Fibroblast of lung (primary cell): Measurements from ENCODE around the gene RPSA. TPM values are rescaled to one million over a fixed set of nuclear protein-coding genes. Genes with fewer than 3 reads are reported as not detected.

ENCODE experiments used
- DNase-seq, 2 donors: peaks; one replicate each; pipeline versions ENCODE4 v3.0.0 to v3.0.0-alpha.2; 2010; ENCODE audit warnings: low read depth in 2 of 2
- H2AFZ ChIP-seq: 2 replicates; pipeline ENCODE4 v1.5.1; 2012; ENCODE audit warnings: low read length, control low read depth, inconsistent platforms
- H3K27ac ChIP-seq: 2 replicates; pipeline ENCODE4 v1.5.1; 2011; ENCODE audit warnings: low read length, control low read depth; ENCODE audit not compliant: insufficient read depth
- H3K27me3 ChIP-seq: 2 replicates; pipeline ENCODE4 v1.5.1; 2011; ENCODE audit warnings: mild to moderate bottlenecking, low read length; ENCODE audit not compliant: control insufficient read depth, insufficient read depth
- H3K36me3 ChIP-seq: 2 replicates; pipeline ENCODE4 v1.5.1; 2011; ENCODE audit warnings: low read length; ENCODE audit not compliant: control insufficient read depth, insufficient read depth
- H3K4me1 ChIP-seq: 2 replicates; pipeline ENCODE4 v1.5.1; 2011; ENCODE audit warnings: low read length; ENCODE audit not compliant: control insufficient read depth, insufficient read depth; ENCODE audit errors: extremely low read depth
- H3K4me2 ChIP-seq: 2 replicates; pipeline ENCODE4 v1.5.1; 2011; ENCODE audit warnings: low read length, control low read depth; ENCODE audit not compliant: insufficient read depth; ENCODE audit errors: extremely low read depth
- H3K4me3 ChIP-seq, 4 experiments: fragments of 200-600 bp in 1 of 4; sonication (generic) in 1 of 4; replicated peaks in 1 of 4; 2 replicates each; pipeline ENCODE4 v1.5.1; 2011 to 2016; ENCODE audit warnings: low read length in 4 of 4, low read depth in 3 of 4, mild to moderate bottlenecking in 3 of 4, control low read depth in 2 of 4, inconsistent platforms in 1 of 4, mixed read lengths in 1 of 4; ENCODE audit not compliant: insufficient read depth in 1 of 4; ENCODE audit errors: control extremely low read depth in 1 of 4
- H3K79me2 ChIP-seq: 2 replicates; pipeline ENCODE4 v1.5.1; 2012; ENCODE audit warnings: mild to moderate bottlenecking, low read length, inconsistent platforms; ENCODE audit not compliant: control insufficient read depth, insufficient read depth
- H3K9ac ChIP-seq: 2 replicates; pipeline ENCODE4 v1.5.1; 2011; ENCODE audit warnings: mild to moderate bottlenecking, low read length, control low read depth; ENCODE audit not compliant: insufficient read depth
- H3K9me3 ChIP-seq: 2 replicates; pipeline ENCODE4 v1.5.1; 2012; ENCODE audit warnings: low read depth, low read length; ENCODE audit not compliant: control insufficient read depth, insufficient read depth
- H4K20me1 ChIP-seq: 2 replicates; pipeline ENCODE4 v1.5.1; 2011; ENCODE audit warnings: low read length; ENCODE audit not compliant: control insufficient read depth, insufficient read depth; ENCODE audit errors: extremely low read depth
- EZH2 ChIP-seq: IDR thresholded peaks from 2 replicates; pipeline ENCODE4 v1.5.1; 2012; ENCODE audit warnings: low read length, control low read depth, mild to moderate bottlenecking; ENCODE audit errors: missing control alignments
- polyA plus RNA-seq, 2 donors: library from polyadenylated mRNA; depleted of rRNA in 1 of 2; stranded (reverse) in 1 of 2; unstranded in 1 of 2; fragments of >200 nt; gene quantifications; 2 replicates each; pipeline ENCODE4 v1.2.1, GENCODE V29; 2011 to 2012; ENCODE audit warnings: missing spikeins in 1 of 2
- total RNA-seq: library from RNA; depleted of rRNA; stranded (reverse); fragments of >200 nt; gene quantifications from 2 replicates; pipeline ENCODE4 v1.2.1, GENCODE V29; 2014
- TF ChIP-seq, protein P1 (sequence below), 2 donors: IDR thresholded peaks in 1 of 2; conservative IDR thresholded peaks in 1 of 2; 1 replicate in 1 of 2; 2 replicates in 1 of 2; pipeline ENCODE4 v1.5.1; 2011 to 2012; ENCODE audit warnings: low read length in 2 of 2, control low read depth in 1 of 2, inconsistent platforms in 1 of 2, low read depth in 1 of 2, mild to moderate bottlenecking in 1 of 2

Gene RPSA
- total and polyA plus RNA-seq, 2 donors (not counting 1 experiment from before 2014, with no cell fraction given): 1,607 to 2,369 TPM

DNA sequence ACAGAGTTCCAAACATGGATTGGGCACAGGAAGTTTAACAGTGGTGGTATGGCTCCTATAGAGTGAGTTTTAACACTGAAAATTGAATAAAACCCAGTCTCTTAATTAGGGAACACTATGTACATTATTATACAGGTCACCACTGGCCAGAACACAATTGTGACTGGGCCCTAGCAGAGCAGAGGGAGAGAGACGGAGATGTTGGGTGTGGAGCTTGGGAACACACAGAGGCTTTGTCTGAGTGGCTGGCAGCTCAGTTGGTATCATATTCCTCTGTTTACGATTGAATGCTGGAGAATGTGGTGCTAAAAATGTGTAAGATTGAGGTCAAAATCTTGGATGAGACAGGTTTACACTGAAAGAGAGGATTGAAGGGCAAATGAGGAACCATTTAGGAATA, 54.2 kb downstream of the RPSA start:
- no peaks in the 10 kb centered on the region for H3K9me3 ChIP-seq
- H3K9ac ChIP-seq: no peak overlapping the region
- H3K36me3 ChIP-seq: no peaks in the 10 kb centered on the region
- H4K20me1 ChIP-seq: no peaks in the 10 kb centered on the region
- H3K27ac ChIP-seq: no peak overlapping the region
- H3K79me2 ChIP-seq: no peaks in the 10 kb centered on the region
- H3K4me2 ChIP-seq: no peak overlapping the region
- TF ChIP-seq EZH2: no peak
- TF ChIP-seq, protein P1, sequence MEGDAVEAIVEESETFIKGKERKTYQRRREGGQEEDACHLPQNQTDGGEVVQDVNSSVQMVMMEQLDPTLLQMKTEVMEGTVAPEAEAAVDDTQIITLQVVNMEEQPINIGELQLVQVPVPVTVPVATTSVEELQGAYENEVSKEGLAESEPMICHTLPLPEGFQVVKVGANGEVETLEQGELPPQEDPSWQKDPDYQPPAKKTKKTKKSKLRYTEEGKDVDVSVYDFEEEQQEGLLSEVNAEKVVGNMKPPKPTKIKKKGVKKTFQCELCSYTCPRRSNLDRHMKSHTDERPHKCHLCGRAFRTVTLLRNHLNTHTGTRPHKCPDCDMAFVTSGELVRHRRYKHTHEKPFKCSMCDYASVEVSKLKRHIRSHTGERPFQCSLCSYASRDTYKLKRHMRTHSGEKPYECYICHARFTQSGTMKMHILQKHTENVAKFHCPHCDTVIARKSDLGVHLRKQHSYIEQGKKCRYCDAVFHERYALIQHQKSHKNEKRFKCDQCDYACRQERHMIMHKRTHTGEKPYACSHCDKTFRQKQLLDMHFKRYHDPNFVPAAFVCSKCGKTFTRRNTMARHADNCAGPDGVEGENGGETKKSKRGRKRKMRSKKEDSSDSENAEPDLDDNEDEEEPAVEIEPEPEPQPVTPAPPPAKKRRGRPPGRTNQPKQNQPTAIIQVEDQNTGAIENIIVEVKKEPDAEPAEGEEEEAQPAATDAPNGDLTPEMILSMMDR (conservative IDR thresholded peaks at IDR 0.05 in 1 of 2, IDR thresholded peaks at IDR 0.05 in 1 of 2; ENCODE audit: low read depth in 1 of 2, low read length in 2 of 2): no peak
- no peak overlapping the region for H3K4me3 ChIP-seq
- no peak for DNase-seq
- H2AFZ ChIP-seq: no peak overlapping the region
- H3K27me3 ChIP-seq: no peaks in the 10 kb centered on the region
- H3K4me1 ChIP-seq: no peaks in the 10 kb centered on the region

Other genes with a start within 250 kb of the RPSA start
- gene XIRP1, start 214.1 kb upstream of the RPSA start, total RNA-seq: not detected in 2 replicates
- 0.03 and 0.05 TPM in 2 replicates for gene XIRP1, start 214.1 kb upstream of the RPSA start, polyA plus RNA-seq
- under 0.01 TPM in 1 of 2 replicates, not detected in the other for gene CX3CR1, start 126.7 kb upstream of the RPSA start, total RNA-seq
- gene CX3CR1, start 126.7 kb upstream of the RPSA start, polyA plus RNA-seq: not detected in 2 replicates
- gene CCR8, start 77.0 kb upstream of the RPSA start, total RNA-seq: not detected in 2 replicates
- not detected in 2 replicates for gene CCR8, start 77.0 kb upstream of the RPSA start, polyA plus RNA-seq
- gene SLC25A38, start 23.4 kb upstream of the RPSA start, total RNA-seq: 17.7 and 22.0 TPM in 2 replicates
- gene SLC25A38, start 23.4 kb upstream of the RPSA start, polyA plus RNA-seq: 23.3 and 26.9 TPM in 2 replicates
- gene MOBP, start 61.0 kb downstream of the RPSA start, total RNA-seq: not detected in 2 replicates
- not detected in 2 replicates for gene MOBP, start 61.0 kb downstream of the RPSA start, polyA plus RNA-seq